HG03139 (cell line): Measurements from ENCODE around the gene WEE2.
"Not testable (repeated sequence)": the region's sequence is repeated elsewhere in the genome, so short reads cannot be mapped to it uniquely, and the experiment has no call there.

ENCODE experiments used
- ATAC-seq: cut with Tn5 transposase; IDR thresholded peaks from one replicate; pipeline ENCODE4 v1.9.1; 2021; ENCODE audit not compliant: unreplicated experiment

WEE2 gene

GRCh38 chr7:141689072-141689825, 18.9 kb upstream of the WEE2 start:
- not testable (repeated sequence) for ATAC-seq

- ATAC-seq, result no peak
These were observed 16.6 kb upstream of the WEE2 start for GRCh38 chr7:141691540-141691939.

- no peak for ATAC-seq
These were observed 16.2 kb upstream of the WEE2 start for GRCh38 chr7:141691961-141692360.

- ATAC-seq, result no peak
These were observed 15.1 kb upstream of the WEE2 start for GRCh38 chr7:141693082-141693481.

- ATAC-seq, result no peak
These were observed 12.3 kb upstream of the WEE2 start for GRCh38 chr7:141695803-141696289.

GRCh38 chr7:141696348-141696747, 11.8 kb upstream of the WEE2 start:
- ATAC-seq, result no peak

- no peak for ATAC-seq
These were observed 10.8 kb upstream of the WEE2 start for GRCh38 chr7:141697211-141697871.

GRCh38 chr7:141698247-141699015, 9.7 kb upstream of the WEE2 start:
- no peak for ATAC-seq

GRCh38 chr7:141699860-141700259, 8.3 kb upstream of the WEE2 start:
- ATAC-seq, result no peak

GRCh38 chr7:141700296-141700847, 7.8 kb upstream of the WEE2 start:
- ATAC-seq, result no peak

GRCh38 chr7:141700848-141701371, 7.2 kb upstream of the WEE2 start:
- ATAC-seq, result no peak

- ATAC-seq, result peak; percentile 80
These were observed 6.6 kb upstream of the WEE2 start for GRCh38 chr7:141701489-141702046.

- peak; percentile 51 for ATAC-seq
These were observed 6.0 kb upstream of the WEE2 start, which contains the start of gene DENND11 for GRCh38 chr7:141702047-141702567. Gene DENND11, minus strand, starts transcription at chr7:141702166. Its CDS starts 13 bp downstream, at chr7:141702153.

GRCh38 chr7:141702892-141703291, 5.3 kb upstream of the WEE2 start:
- ATAC-seq, result no peak

- no peak for ATAC-seq
These were observed 4.0 kb upstream of the WEE2 start for GRCh38 chr7:141704112-141704511.

- ATAC-seq, result no peak
These were observed 3.4 kb upstream of the WEE2 start for GRCh38 chr7:141704741-141705140.

- no peak for ATAC-seq
These were observed 1.7 kb upstream of the WEE2 start for GRCh38 chr7:141706239-141707064.

GRCh38 chr7:141709318-141709717, 1.2 kb downstream of the WEE2 start:
- no peak for ATAC-seq

GRCh38 chr7:141709749-141710148, 1.6 kb downstream of the WEE2 start:
- ATAC-seq, result no peak

- ATAC-seq, result no peak
These were observed 2.1 kb downstream of the WEE2 start for GRCh38 chr7:141710301-141710700.
